ENCODE measurements around the gene STARD10.

STARD10 gene
- total RNA-seq, result 4.8 to 9.0 (median 6.4) reads per million in 4 donors

DNA sequence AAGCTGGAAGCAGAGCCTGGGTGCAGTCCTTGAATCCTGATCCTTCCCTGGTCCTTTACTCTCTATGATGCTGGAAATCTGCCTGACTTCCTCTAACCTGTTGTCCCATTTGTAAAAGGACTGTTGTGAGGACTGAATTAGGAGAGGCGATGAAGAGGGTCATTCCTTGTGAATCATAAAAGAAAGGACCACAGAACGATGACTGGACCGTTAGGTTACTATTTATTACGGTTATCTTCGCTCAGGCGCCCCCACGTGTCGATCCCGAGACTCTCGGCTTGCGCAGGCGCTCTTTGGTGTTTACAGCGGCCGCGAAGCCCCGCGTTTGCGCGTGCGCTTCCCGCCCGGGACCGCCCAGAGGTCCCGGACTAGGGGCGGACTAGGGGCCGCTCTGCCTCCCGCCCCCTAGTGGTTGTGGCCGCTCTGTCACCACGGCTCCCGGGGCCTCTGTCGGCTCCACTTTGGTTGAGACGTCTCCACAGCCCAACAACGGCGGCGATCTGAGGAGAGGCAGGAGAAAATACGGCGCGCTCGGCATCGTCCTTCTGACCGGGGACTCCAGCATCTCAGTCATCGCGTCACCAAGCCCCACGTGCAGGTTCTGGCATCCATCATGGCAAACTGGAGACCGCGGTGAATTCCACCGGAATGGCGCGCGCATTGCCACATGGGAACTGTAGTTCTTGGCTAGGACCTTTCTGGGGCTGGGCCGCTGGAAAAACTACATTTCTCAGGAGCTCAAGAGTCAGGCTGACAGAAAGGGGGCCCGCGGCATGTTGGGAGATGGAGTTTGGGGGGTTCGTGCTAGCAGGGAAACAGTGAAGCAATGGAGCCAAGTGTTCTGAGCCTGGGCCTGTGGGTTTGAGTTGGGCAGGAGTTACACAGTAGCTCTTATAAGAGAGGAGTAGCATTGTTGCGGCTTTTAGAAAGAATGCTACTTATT lies at the start of gene STARD10:
TSS of gene STARD10 (minus strand) at position 623 of the 943 bp plus-strand sequence. CDS start 12,866 bp downstream, outside the sequence.
- peak; percentile 86 to 96 (median 90) for DNase-seq

DNA sequence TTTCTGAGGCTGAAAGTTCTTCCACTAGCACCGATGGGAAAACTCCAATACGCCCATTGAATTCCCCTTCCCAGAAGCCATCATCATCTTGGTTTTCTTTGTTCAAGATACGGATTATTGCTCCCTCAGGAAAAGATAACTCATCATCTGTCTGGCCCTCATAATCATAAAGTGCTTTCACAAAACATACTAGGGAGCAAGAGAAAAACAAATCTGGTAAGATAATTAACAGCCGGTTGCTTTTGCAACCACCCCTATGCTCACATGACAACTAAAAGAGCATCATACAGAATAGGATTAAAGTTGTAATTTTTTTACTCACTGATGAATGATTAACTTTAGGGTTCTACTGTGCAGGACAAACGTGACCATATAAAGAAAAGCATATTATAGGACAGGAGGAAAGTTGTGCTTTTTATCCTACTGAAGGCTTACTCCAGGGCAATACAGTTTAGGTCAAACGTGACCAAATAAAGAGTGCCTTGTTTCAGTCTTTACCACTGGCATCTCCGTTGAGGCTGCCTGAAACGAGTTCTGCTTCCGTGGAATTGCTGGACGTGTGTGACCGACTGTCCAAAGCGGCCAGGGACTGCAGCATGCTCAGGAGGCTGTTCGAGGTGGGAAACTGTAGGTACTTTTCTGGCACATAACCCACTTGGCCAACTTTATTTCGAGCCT lies 48.9 kb upstream of the STARD10 start:
- DNase-seq, result no peak

- no peak for DNase-seq
Measured at GRCh38 chr11:72842126-72842525, 48.3 kb upstream of the STARD10 start.

DNA sequence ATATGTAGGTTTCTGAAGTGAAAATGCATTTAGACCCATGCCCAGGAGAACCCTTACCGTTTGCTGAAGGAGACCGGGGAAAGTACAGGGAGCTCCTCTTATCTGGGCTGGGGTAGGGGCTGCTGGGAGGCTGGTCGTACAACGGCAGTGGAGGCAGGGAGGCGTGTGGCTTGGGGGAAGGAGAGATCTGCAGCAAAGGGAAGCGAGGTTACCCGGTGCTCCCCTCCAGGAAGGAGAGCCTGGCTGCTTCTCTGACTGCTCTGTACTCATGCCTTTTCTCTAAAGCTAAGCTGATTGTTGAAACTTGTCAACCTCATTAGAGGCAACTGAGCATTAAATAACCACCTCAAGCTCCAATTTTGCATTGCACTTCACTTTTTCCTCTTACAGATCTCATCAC lies 47.5 kb upstream of the STARD10 start:
- no peak for DNase-seq

- no peak for DNase-seq
Measured at GRCh38 chr11:72840780-72841179, 46.9 kb upstream of the STARD10 start.

DNA sequence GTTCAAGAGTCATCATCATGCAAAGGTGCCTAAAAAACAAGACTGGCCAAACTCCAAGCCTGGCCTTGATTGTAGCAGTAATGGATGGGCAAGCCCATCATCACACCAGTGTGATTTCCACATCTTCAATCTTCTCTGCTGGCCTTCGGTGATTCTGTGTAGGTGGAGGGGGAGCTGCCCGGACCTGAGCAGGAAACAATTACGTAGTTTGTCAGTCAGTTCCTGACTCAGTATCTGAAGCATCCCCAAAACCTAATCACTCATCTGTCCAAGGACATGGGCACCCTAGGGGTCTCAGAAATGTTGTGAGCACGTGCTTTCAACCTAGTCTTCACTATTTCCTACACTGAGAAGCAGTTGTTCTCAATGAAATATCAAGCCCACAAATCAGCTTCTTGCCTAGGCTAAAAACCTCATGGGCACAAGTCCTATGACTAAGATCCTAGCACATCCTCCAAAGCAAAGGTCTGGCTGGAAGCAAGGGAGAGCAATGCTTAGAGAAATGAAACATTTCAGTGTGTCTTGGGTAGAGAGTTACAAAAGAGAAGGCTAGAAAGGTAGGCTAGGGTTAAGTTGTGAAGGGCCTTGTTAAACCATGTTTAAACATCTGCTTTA lies 45.0 kb upstream of the STARD10 start:
- DNase-seq, result no peak

GRCh38 chr11:72836111-72836510 lies 42.3 kb upstream of the STARD10 start:
- no peak for DNase-seq

- peak in 1 of 5 donors; percentile 38 for DNase-seq
Measured at GRCh38 chr11:72834905-72835304, 41.1 kb upstream of the STARD10 start.

GRCh38 chr11:72833811-72834493 lies 40.1 kb upstream of the STARD10 start:
- DNase-seq, result no peak

- no peak for DNase-seq
Measured at GRCh38 chr11:72833083-72833733, 39.4 kb upstream of the STARD10 start.

GRCh38 chr11:72832301-72833082 lies 38.6 kb upstream of the STARD10 start:
- no peak for DNase-seq

DNA sequence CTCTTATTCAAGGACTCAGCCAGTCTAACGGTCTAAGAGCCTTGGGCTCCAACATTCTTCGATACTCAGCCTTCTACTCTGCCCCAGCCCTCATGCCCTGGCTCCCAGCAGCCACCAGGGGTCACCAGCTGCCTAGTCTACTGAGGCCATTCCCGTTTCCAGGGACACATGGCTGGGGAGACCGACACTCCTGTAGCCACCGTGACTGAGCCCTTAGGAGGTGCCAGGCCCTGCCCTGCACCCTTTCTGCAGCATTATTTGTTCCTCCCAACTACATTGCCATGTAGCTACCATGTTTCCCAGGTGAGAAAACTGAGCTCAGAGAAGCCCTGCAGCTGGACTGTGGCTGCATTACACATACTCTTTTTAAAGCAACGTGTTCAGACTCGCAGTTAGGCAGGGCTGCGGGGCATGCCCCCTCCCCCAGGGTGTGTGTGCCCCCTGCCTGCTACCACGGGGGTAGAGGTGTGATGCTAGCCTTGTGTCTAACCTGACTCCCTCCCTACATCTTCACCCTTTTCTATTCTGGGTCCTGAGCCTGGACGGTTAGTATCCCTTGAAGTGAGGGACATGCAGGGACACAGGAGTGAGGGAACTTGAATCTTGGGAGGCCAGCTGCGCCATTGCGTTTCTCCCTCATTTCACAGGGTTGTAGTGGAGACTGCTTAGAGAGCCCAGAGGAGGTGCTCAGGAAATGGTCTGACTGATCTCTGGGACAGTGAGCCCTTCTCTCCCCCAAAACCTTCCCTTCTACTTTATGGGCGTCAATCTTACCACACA lies 37.9 kb upstream of the STARD10 start:
- DNase-seq, result peak in 4 of 5 donors; percentile 27 to 53 (median 42)

- no peak for DNase-seq
Measured at GRCh38 chr11:72829884-72830533, 36.2 kb upstream of the STARD10 start.

- DNase-seq, result no peak
Measured at GRCh38 chr11:72829178-72829577, 35.3 kb upstream of the STARD10 start.

DNA sequence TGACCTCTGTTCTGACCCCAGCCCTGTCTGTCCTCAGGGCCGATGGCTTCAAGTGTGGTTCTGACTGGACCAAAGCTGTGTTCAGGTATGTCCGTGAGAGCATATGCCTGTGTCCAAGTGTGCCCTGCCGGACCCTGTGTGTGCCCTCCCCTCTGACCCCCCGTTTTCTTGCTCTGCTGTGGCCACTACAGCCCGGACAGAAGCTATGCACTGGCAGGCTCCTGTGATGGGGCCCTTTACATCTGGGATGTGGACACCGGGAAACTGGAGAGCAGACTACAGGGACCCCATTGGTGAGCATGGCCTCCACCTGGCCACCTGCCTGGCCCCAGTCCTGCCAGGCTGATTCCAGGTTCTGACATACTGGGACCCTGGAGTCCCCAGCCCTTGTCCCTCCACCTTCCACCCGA lies 34.9 kb upstream of the STARD10 start:
- no peak for DNase-seq

DNA sequence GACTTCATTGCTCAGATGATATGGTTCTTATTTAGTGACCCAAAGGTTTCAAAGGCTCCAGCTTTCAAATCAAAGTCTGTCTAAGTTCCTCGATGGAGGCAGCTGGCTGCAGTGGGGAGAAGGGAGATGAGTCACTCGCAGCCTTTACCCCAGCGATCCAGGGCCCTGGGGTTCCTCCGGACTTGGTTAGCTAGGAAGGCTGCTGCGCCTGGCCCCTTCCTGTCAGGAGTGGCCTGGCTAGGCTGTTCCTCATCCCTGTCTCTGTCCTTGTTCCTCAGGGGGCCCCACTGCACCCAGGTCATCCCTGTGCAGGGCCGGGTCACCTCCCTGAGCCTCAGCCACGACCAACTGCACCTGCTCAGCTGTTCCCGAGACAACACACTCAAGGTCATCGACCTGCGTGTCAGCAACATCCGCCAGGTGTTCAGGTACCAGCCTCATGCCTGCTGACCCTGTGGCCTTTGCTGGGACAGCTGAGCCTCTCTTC lies 34.3 kb upstream of the STARD10 start:
- no peak for DNase-seq

- DNase-seq, result peak in 1 of 5 donors; percentile 52
Measured at GRCh38 chr11:72827656-72828055, 33.8 kb upstream of the STARD10 start.

DNA sequence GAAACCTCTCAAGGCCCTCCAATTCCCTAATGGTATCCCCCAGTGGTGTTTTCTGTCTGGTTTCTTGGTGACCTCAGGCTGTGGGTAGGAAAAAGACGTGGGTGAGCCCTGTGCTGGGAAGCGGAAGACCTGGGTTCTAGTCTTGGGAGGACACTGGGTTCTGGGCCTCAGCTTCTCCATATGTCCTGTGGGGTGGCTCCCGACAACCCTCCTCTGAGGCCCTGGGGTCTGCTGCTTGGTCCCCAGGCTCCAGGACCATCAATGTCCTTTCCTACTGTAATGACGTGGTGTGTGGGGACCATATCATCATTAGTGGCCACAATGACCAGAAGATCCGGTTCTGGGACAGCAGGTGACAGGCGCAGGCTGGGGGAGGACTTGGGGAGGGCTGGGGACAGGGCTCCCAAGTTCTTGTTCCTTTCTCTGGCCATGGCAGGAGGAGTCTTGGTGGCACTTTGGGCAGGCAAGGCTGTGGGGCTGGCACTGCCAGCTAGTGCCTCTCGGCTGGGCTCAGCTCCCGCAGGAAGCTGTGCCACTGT lies 33.2 kb upstream of the STARD10 start:
- DNase-seq, result no peak

DNA sequence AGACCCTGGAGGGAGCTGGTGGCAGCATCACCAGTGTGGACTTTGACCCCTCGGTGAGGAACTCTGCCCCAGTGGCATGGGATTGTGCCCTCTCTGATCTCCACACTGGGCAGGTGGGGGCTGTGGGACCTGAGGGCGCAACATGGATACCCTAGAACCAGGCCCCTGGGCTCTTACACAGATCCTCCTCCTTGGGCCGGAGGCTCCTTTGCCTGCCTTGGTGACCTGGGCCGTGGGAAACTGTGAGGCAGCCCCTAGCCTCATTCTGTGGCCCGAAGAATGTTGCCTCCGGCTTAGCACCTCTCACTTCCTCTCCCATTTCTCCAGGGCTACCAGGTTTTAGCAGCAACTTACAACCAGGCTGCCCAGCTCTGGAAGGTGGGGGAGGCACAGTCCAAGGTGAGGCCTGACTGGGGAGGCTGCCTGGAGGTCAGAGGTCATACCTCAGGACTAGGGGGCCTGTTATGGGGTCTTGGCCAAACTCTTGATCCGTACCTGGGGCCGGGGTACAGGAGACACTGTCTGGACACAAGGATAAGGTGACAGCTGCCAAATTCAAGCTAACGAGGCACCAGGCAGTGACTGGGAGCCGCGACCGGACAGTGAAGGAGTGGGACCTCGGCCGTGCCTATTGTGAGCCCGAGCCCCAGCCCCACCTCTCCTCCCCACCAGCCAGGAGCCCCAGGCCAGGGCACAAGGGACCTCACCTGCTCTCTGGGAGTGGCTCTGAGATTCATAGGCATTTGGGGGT lies 32.5 kb upstream of the STARD10 start:
- no peak for DNase-seq

Data from T-helper 1 cell (primary cell).